Activated naive CD8-positive, alpha-beta T cell treated with anti-CD3 and anti-CD28 coated beads for 36 hours (primary cell): ENCODE results near the gene PGD. TPM values are rescaled to one million over a fixed set of nuclear protein-coding genes. Genes with fewer than 3 reads are reported as not detected.
A peak's percentile ranks its signal among the peaks of the same experiment; 100 is the strongest.
"Not testable (repeated sequence)": the region's sequence is repeated elsewhere in the genome, so short reads cannot be mapped to it uniquely, and the experiment has no call there.

Experiments used
- DNase-seq: peaks from one replicate; pipeline ENCODE4 v3.0.0; 2021
- H3K27ac Mint-ChIP-seq: one replicate; pipeline ENCODE4 v1.8.0; 2022; ENCODE audit warnings: mild to moderate bottlenecking, moderate library complexity, mixed read lengths
- H3K27me3 Mint-ChIP-seq: one replicate; pipeline ENCODE4 v1.8.0; 2022; ENCODE audit warnings: mild to moderate bottlenecking, mixed read lengths
- H3K36me3 Mint-ChIP-seq: one replicate; pipeline ENCODE4 v1.8.0; 2021; ENCODE audit warnings: mild to moderate bottlenecking, mixed read lengths
- H3K4me1 Mint-ChIP-seq: one replicate; pipeline ENCODE4 v1.8.0; 2021; ENCODE audit warnings: mixed read lengths
- H3K4me3 Mint-ChIP-seq: one replicate; pipeline ENCODE4 v1.8.0; 2022; ENCODE audit warnings: mild to moderate bottlenecking, moderate library complexity, mixed read lengths
- H3K9me3 Mint-ChIP-seq: one replicate; pipeline ENCODE4 v1.8.0; 2022; ENCODE audit warnings: mixed read lengths
- total RNA-seq, 2 experiments: library from RNA; stranded (reverse); gene quantifications; one replicate each; pipeline ENCODE4 v1.2.3, GENCODE V29; 2021

The PGD gene
- total RNA-seq, 2 experiments from 2014 or later, result 135 TPM

GRCh38 chr1:10386761-10387676, 11.8 kb upstream of the PGD start:
- H3K4me1 Mint-ChIP-seq, result peaks cover 3% of the 10 kb centered on the region
- H3K4me3 Mint-ChIP-seq, result no peak overlapping the region
- no peak overlapping the region for H3K27ac Mint-ChIP-seq
- no peaks in the 10 kb centered on the region for H3K36me3 Mint-ChIP-seq
- no peaks in the 10 kb centered on the region for H3K27me3 Mint-ChIP-seq
- no peaks in the 10 kb centered on the region for H3K9me3 Mint-ChIP-seq
- no peak for DNase-seq

GRCh38 chr1:10387677-10388386, 11.0 kb upstream of the PGD start:
- no peak overlapping the region for H3K4me3 Mint-ChIP-seq
- H3K36me3 Mint-ChIP-seq, result no peaks in the 10 kb centered on the region
- peaks cover 3% of the 10 kb centered on the region for H3K4me1 Mint-ChIP-seq
- no peak overlapping the region for H3K27ac Mint-ChIP-seq
- no peaks in the 10 kb centered on the region for H3K9me3 Mint-ChIP-seq
- no peak for DNase-seq
- H3K27me3 Mint-ChIP-seq, result no peaks in the 10 kb centered on the region

- Mint-ChIP-seq H3K9me3 (no peaks in the 10 kb centered on the region), H3K36me3 (no peaks in the 10 kb centered on the region), H3K4me3 (no peak overlapping the region), H3K27me3 (no peaks in the 10 kb centered on the region), H3K27ac (no peak overlapping the region), H3K4me1 (peaks cover 3% of the 10 kb centered on the region)
- no peak for DNase-seq
Measured at GRCh38 chr1:10388387-10388715, 10.5 kb upstream of the PGD start.

GRCh38 chr1:10389271-10389973, 9.4 kb upstream of the PGD start:
- Mint-ChIP-seq H3K36me3 (no peaks in the 10 kb centered on the region), H3K27me3 (no peaks in the 10 kb centered on the region), H3K27ac (no peak overlapping the region), H3K4me1 (peaks cover 3% of the 10 kb centered on the region), H3K9me3 (peaks cover 5% of the 10 kb centered on the region), H3K4me3 (no peak overlapping the region)
- no peak for DNase-seq

- Mint-ChIP-seq H3K4me3 (no peak overlapping the region), H3K27me3 (no peaks in the 10 kb centered on the region), H3K9me3 (peaks cover 5% of the 10 kb centered on the region), H3K27ac (no peak overlapping the region), H3K36me3 (peaks cover 14% of the 10 kb centered on the region), H3K4me1 (peaks cover 13% of the 10 kb centered on the region)
- no peak for DNase-seq
Measured at GRCh38 chr1:10396870-10397269, 2.0 kb upstream of the PGD start.

GRCh38 chr1:10398278-10398733, 558 bp upstream of the PGD start:
- H3K27me3 Mint-ChIP-seq, result no peaks in the 10 kb centered on the region
- peak overlapping the region; percentile 86 for H3K4me3 Mint-ChIP-seq
- peaks cover 16% of the 10 kb centered on the region for H3K36me3 Mint-ChIP-seq
- peak overlapping the region; percentile 49 for H3K27ac Mint-ChIP-seq
- H3K9me3 Mint-ChIP-seq, result peaks cover 5% of the 10 kb centered on the region
- H3K4me1 Mint-ChIP-seq, result peaks cover 13% of the 10 kb centered on the region
- DNase-seq, result no peak

- no peaks in the 10 kb centered on the region for H3K9me3 Mint-ChIP-seq
- peaks cover 14% of the 10 kb centered on the region for H3K4me1 Mint-ChIP-seq
- H3K27ac Mint-ChIP-seq, result peak overlapping the region; percentile 49
- peaks cover 23% of the 10 kb centered on the region for H3K36me3 Mint-ChIP-seq
- H3K27me3 Mint-ChIP-seq, result no peaks in the 10 kb centered on the region
- peak overlapping the region; percentile 90 for H3K4me3 Mint-ChIP-seq
- no peak for DNase-seq
Measured at GRCh38 chr1:10399444-10399941, 629 bp downstream of the PGD start.

- no peak for DNase-seq
- H3K4me1 Mint-ChIP-seq, result peaks cover 14% of the 10 kb centered on the region
- no peaks in the 10 kb centered on the region for H3K27me3 Mint-ChIP-seq
- no peaks in the 10 kb centered on the region for H3K9me3 Mint-ChIP-seq
- peak overlapping the region; percentile 90 for H3K4me3 Mint-ChIP-seq
- peaks cover 23% of the 10 kb centered on the region for H3K36me3 Mint-ChIP-seq
- H3K27ac Mint-ChIP-seq, result peak overlapping the region; percentile 49
Measured at GRCh38 chr1:10400013-10400412, 1.1 kb downstream of the PGD start.

- Mint-ChIP-seq H3K9me3 (no peaks in the 10 kb centered on the region), H3K27ac (no peak overlapping the region), H3K4me1 (peaks cover 14% of the 10 kb centered on the region), H3K36me3 (peaks cover 23% of the 10 kb centered on the region), H3K4me3 (no peak overlapping the region), H3K27me3 (no peaks in the 10 kb centered on the region)
- no peak for DNase-seq
Measured at GRCh38 chr1:10401281-10401680, 2.4 kb downstream of the PGD start.

- Mint-ChIP-seq H3K27ac (no peak overlapping the region), H3K4me1 (peaks cover 11% of the 10 kb centered on the region), H3K4me3 (no peak overlapping the region), H3K9me3 (no peaks in the 10 kb centered on the region), H3K27me3 (no peaks in the 10 kb centered on the region), H3K36me3 (peaks cover 30% of the 10 kb centered on the region)
- DNase-seq, result no peak
Measured at GRCh38 chr1:10402729-10403274, 3.9 kb downstream of the PGD start.

GRCh38 chr1:10407201-10407600, 8.3 kb downstream of the PGD start:
- H3K4me1 Mint-ChIP-seq, result peaks cover 2% of the 10 kb centered on the region
- H3K4me3 Mint-ChIP-seq, result no peak overlapping the region

GRCh38 chr1:10415211-10415930, 16.5 kb downstream of the PGD start:
- H3K4me3 Mint-ChIP-seq, result peak overlapping the region; percentile 7

More at GRCh38 chr1:10407201-10407600, 8.3 kb downstream of the PGD start:
- Mint-ChIP-seq H3K27ac (no peak overlapping the region), H3K36me3 (peaks cover 24% of the 10 kb centered on the region), H3K27me3 (no peaks in the 10 kb centered on the region), H3K9me3 (no peaks in the 10 kb centered on the region)
- no peak for DNase-seq

GRCh38 chr1:10415967-10416366, 17.1 kb downstream of the PGD start:
- H3K36me3 Mint-ChIP-seq, result peaks cover 22% of the 10 kb centered on the region
- not testable (repeated sequence) for H3K27me3 Mint-ChIP-seq, DNase-seq, H3K9me3 Mint-ChIP-seq, H3K4me3 Mint-ChIP-seq, H3K4me1 Mint-ChIP-seq
- peak overlapping the region; percentile 32 for H3K27ac Mint-ChIP-seq

More at GRCh38 chr1:10415211-10415930, 16.5 kb downstream of the PGD start:
- DNase-seq, result no peak
- H3K27ac Mint-ChIP-seq, result peak overlapping the region; percentile 89
- H3K9me3 Mint-ChIP-seq, result no peaks in the 10 kb centered on the region
- H3K36me3 Mint-ChIP-seq, result peaks cover 22% of the 10 kb centered on the region
- H3K27me3 Mint-ChIP-seq, result no peaks in the 10 kb centered on the region
- peaks cover 6% of the 10 kb centered on the region for H3K4me1 Mint-ChIP-seq

GRCh38 chr1:10418741-10419140, 19.9 kb downstream of the PGD start:
- not testable (repeated sequence) for H3K9me3 Mint-ChIP-seq, DNase-seq, H3K27me3 Mint-ChIP-seq, H3K4me1 Mint-ChIP-seq, H3K27ac Mint-ChIP-seq, H3K4me3 Mint-ChIP-seq
- H3K36me3 Mint-ChIP-seq, result peaks cover 18% of the 10 kb centered on the region
